GM12873 (cell line): ENCODE results near the gene CYB5A.

Experiments
- TF ChIP-seq, protein P1 (sequence below): IDR thresholded peaks from 2 replicates; pipeline ENCODE4 v1.5.1; 2012; ENCODE audit warnings: low read depth, mild to moderate bottlenecking, moderate library complexity, low read length, control low read depth; ENCODE audit not compliant: insufficient read depth; ENCODE audit errors: missing control alignments

Gene CYB5A

DNA sequence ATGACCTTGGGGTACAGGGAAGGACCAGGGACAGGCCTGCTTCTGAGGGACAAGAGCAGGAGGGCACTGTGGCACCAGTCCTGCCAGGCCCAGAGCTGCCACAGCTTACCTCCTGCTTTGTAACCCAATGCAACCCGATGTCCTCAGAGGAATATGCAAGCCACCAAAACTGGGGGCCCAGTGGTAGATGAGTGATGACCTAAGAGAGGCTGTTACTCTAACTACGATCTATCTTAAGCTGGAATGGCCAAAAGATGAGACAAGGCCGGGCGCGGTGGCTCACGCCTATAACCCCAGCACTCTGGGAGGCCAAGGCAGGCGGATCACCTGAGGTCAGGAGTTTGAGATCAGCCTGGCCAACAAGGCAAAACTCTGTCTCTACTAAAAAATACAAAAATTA is 12.8 kb downstream of the CYB5A start:
- TF ChIP-seq, protein P1, sequence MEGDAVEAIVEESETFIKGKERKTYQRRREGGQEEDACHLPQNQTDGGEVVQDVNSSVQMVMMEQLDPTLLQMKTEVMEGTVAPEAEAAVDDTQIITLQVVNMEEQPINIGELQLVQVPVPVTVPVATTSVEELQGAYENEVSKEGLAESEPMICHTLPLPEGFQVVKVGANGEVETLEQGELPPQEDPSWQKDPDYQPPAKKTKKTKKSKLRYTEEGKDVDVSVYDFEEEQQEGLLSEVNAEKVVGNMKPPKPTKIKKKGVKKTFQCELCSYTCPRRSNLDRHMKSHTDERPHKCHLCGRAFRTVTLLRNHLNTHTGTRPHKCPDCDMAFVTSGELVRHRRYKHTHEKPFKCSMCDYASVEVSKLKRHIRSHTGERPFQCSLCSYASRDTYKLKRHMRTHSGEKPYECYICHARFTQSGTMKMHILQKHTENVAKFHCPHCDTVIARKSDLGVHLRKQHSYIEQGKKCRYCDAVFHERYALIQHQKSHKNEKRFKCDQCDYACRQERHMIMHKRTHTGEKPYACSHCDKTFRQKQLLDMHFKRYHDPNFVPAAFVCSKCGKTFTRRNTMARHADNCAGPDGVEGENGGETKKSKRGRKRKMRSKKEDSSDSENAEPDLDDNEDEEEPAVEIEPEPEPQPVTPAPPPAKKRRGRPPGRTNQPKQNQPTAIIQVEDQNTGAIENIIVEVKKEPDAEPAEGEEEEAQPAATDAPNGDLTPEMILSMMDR, result no peak

DNA sequence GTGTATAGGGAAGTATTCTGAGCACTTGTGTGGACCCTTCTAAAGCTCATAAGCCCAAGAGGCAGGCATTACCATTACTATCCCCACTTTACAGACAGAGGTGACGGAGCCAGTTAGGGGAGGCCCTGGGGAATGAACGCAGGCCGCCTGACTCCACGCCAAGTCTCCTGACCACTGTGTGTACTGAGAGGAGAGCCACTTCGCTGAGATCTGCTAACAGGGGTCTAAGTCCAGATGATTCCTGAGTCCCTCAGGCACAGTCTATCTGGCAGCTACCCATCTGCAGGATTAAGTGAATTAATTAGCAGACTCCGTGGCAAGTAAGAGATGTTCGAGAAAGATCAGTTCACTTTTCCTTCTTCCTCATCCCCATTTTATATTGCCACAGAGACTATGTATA is 13.7 kb downstream of the CYB5A start:
- TF ChIP-seq, protein P1, result no peak

DNA sequence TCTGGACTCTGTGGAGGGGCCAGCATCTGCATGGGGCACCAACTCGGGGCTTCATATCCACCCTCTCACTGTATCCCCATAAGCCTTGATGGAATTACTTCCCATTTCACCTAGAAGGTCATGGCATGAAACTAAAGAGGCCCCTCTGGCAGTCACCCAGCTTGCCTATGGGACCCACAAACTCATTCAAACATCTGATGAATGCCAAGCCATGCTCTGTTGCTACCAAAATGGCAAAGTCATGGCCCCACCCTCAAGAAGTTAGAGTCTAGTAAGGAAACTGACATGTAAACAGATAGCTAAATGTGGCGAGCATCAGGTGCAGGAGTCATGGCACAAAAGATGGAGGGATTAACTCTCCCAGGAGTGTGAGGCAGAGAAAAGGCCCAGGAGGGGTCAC is 14.5 kb downstream of the CYB5A start:
- TF ChIP-seq, protein P1, result no peak

DNA sequence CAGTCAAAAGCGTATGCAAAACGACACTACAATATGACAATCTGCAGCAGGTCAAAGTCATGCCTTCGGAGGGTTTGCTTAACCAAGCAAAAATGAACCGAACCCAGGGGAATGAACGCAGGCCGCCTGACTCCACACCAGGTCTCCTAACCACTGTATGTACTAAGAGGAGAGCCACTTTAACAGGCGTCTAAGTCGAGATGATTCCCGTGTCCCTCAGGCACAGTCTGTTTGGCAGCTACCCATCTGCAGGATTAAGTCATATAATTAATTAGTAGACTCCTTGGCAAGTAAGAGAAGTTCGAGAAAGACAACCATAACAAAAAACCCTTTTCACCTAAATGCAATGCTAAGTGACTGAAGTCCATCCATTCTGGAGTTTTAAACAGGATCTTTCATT is 15.2 kb downstream of the CYB5A start:
- TF ChIP-seq, protein P1, result no peak

DNA sequence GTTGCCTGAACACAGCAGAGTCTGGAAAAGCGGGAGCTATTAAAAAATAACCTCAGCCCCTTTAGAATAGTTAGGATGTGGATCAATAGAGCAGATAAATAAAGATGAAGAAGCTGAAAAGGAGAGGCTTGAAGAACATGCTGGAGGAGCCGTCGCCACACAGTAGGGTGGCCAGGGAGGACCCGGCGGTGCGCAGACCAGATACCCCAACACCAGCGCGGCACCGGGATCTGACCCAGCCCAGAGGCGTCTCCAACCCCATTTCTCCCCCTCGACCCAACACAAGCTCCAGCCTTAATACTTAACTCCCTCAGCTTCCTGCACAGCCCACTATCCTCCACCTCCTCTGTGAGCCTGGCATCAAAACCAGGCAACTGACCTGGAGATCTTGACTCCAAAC is 16.0 kb downstream of the CYB5A start:
- TF ChIP-seq, protein P1, result no peak

DNA sequence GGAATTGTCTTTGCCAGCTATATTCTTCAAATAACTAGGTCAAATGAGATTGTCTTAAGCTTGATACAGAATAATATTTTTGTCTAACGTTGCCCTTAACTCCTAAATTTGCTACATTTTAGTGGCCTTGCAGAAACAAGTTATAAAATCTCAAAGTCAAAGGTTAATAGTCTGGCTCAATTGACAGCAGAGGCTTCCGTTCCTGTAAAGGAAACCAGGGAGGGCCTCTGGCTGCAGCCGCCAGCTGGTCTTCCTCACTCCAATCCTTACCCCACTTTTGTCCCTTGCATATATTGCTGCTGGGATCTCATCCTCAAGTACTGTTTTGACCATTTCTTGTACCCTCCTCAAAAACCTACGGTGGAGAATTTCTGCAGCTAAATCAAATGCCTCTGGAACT is 17.1 kb downstream of the CYB5A start:
- TF ChIP-seq, protein P1, result no peak

DNA sequence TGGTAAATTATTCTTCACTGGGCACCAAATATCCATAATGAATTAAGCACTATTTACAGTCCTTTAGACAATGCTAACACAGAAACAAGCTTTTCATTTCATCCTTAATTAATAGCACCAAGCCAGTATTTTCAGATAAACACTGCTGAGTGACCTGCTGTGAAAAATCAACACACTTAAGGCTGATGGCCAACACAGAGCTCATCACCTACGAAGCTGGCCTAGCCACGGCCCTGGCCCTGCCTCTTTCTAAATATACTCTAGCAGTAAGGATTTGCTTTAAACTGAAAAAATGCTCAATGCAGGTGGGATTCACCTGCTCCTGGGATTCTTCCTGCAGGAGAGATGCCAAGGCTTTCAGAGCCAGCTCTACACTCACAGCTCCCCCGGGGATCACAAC is 18.4 kb downstream of the CYB5A start:
- TF ChIP-seq, protein P1, result no peak
